GM23338 (cell line): ENCODE data around the gene TEX14. TPM values are rescaled to one million over a fixed set of nuclear protein-coding genes. Genes with fewer than 3 reads are reported as not detected.

Experiments used
- ATAC-seq: fragments of 200-7000 bp; cut with Tn5 transposase; 3 replicates; pipeline ENCODE4 v1.9.1; 2020
- DNase-seq: peaks from one replicate; pipeline ENCODE4 v3.0.0-alpha.2; 2015; ENCODE audit warnings: low spot score
- H2AFZ ChIP-seq: fragments of 200-600 bp; sonication (generic); 2 replicates; pipeline ENCODE4 v1.8.0; 2016; ENCODE audit warnings: antibody characterized with exemption, mild to moderate bottlenecking, moderate library complexity
- H3F3A ChIP-seq: fragments of 200-600 bp; sonication (generic); replicated peaks from 2 replicates; pipeline ENCODE4 v1.8.0; 2017; ENCODE audit warnings: antibody characterized with exemption, mixed run types, low read depth
- H3K27ac ChIP-seq: fragments of 200-600 bp; sonication (generic); 2 replicates; pipeline ENCODE4 v1.6.1; 2016; ENCODE audit warnings: low read depth
- H3K27me3 ChIP-seq: fragments of 200-600 bp; sonication (generic); 2 replicates; pipeline ENCODE4 v1.8.0; 2016; ENCODE audit warnings: mild to moderate bottlenecking, mixed run types, moderate library complexity; ENCODE audit not compliant: insufficient read depth
- H3K36me3 ChIP-seq: fragments of 200-600 bp; sonication (generic); 2 replicates; pipeline ENCODE4 v1.8.0; 2016; ENCODE audit warnings: mild to moderate bottlenecking; ENCODE audit not compliant: insufficient read depth
- H3K4me1 ChIP-seq: fragments of 200-600 bp; sonication (generic); 2 replicates; pipeline ENCODE4 v1.8.0; 2016; ENCODE audit warnings: mild to moderate bottlenecking, moderate library complexity; ENCODE audit not compliant: insufficient read depth
- H3K4me2 ChIP-seq: fragments of 200-600 bp; sonication (generic); 2 replicates; pipeline ENCODE4 v1.7.1; 2017; ENCODE audit warnings: mixed run types
- H3K4me3 ChIP-seq: fragments of 200-600 bp; sonication (generic); 2 replicates; pipeline ENCODE4 v1.6.1; 2016; ENCODE audit warnings: mixed run types
- H3K79me2 ChIP-seq: fragments of 200-600 bp; sonication (generic); replicated peaks from 2 replicates; pipeline ENCODE4 v1.8.0; 2017; ENCODE audit warnings: mild to moderate bottlenecking; ENCODE audit not compliant: insufficient read depth
- H3K9me2 ChIP-seq: fragments of 200-600 bp; sonication (generic); 2 replicates; pipeline ENCODE4 v1.8.0; 2017; ENCODE audit not compliant: insufficient read depth
- H4K20me1 ChIP-seq: fragments of 200-600 bp; sonication (generic); replicated peaks from 2 replicates; pipeline ENCODE4 v1.8.0; 2017; ENCODE audit warnings: mild to moderate bottlenecking; ENCODE audit not compliant: insufficient read depth
- H3K27ac Mint-ChIP-seq: 2 replicates; pipeline ENCODE4 v1.8.0; 2020; ENCODE audit warnings: inconsistent platforms, mild to moderate bottlenecking, moderate library complexity, mixed read lengths
- H3K27me3 Mint-ChIP-seq: 3 replicates; pipeline ENCODE4 v1.8.0; 2022; ENCODE audit warnings: low read depth, mild to moderate bottlenecking, moderate library complexity, mixed read lengths, inconsistent platforms; ENCODE audit not compliant: insufficient read depth, poor library complexity
- H3K36me3 Mint-ChIP-seq: 3 replicates; pipeline ENCODE4 v1.8.0; 2021; ENCODE audit warnings: low read depth, mild to moderate bottlenecking, inconsistent platforms, moderate library complexity, mixed read lengths
- H3K4me1 Mint-ChIP-seq: 3 replicates; pipeline ENCODE4 v1.8.0; 2020; ENCODE audit warnings: mild to moderate bottlenecking, inconsistent platforms, mixed read lengths
- H3K4me3 Mint-ChIP-seq: 3 replicates; pipeline ENCODE4 v1.8.0; 2021; ENCODE audit warnings: moderate library complexity, mild to moderate bottlenecking, inconsistent platforms, mixed read lengths
- H3K9me3 Mint-ChIP-seq: 3 replicates; pipeline ENCODE4 v1.8.0; 2020; ENCODE audit warnings: moderate library complexity, mild to moderate bottlenecking, inconsistent platforms, mixed read lengths
- CTCF ChIP-seq, 2 experiments: fragments of 200-600 bp in 1 of 2; sonication (generic) in 1 of 2; conservative IDR thresholded peaks; 2 replicates each; pipeline versions ENCODE4 v1.5.1 to v1.6.1; 2016 to 2017; ENCODE audit warnings: antibody characterized with exemption in 2 of 2, low read depth in 2 of 2, mild to moderate bottlenecking in 2 of 2, moderate library complexity in 1 of 2
- EZH2 ChIP-seq: fragments of 200-600 bp; sonication (generic); IDR thresholded peaks from one replicate; pipeline ENCODE4 v1.8.0; 2017; ENCODE audit warnings: antibody characterized with exemption, mild to moderate bottlenecking, low read depth; ENCODE audit not compliant: unreplicated experiment
- EZH2phosphoT487 ChIP-seq: fragments of 200-600 bp; sonication (generic); IDR thresholded peaks from one replicate; pipeline ENCODE4 v1.8.1; 2018; ENCODE audit warnings: antibody characterized with exemption; ENCODE audit not compliant: unreplicated experiment
- JUNB ChIP-seq: IDR thresholded peaks from one replicate; pipeline ENCODE4 v1.6.1; 2016; ENCODE audit warnings: antibody characterized with exemption; ENCODE audit not compliant: unreplicated experiment
- REST ChIP-seq: IDR thresholded peaks from one replicate; pipeline ENCODE4 v1.6.1; 2018; ENCODE audit warnings: antibody characterized with exemption; ENCODE audit not compliant: unreplicated experiment
- polyA plus RNA-seq: library from polyadenylated mRNA; unstranded; fragments of >200 nt; fragmentation: Nextera tagmentation; extraction: Ambion mirVana; gene quantifications from 2 replicates; pipeline ENCODE4 v1.2.1, GENCODE V29; 2016
- total RNA-seq: library from RNA; depleted of rRNA; stranded (reverse); fragments of >200 nt; shearing (Covaris generic); gene quantifications from 2 replicates; pipeline ENCODE4 v1.2.3, GENCODE V29; 2014
- TF ChIP-seq, protein P1 (sequence below): fragments of 250-450 bp; sonication (Bioruptor Pico); IDR thresholded peaks from 2 replicates; pipeline ENCODE4 v1.5.0; 2020; ENCODE audit warnings: mild to moderate bottlenecking, moderate library complexity

Gene TEX14
- total and polyA plus RNA-seq, 2 experiments from 2014 or later, result 0.80 to 2.6 TPM

GRCh38 chr17:58611331-58611730 lies 80.5 kb downstream of the TEX14 start (continued):
- TF ChIP-seq REST, result no peak
- no peak for TF ChIP-seq EZH2phosphoT487

DNA sequence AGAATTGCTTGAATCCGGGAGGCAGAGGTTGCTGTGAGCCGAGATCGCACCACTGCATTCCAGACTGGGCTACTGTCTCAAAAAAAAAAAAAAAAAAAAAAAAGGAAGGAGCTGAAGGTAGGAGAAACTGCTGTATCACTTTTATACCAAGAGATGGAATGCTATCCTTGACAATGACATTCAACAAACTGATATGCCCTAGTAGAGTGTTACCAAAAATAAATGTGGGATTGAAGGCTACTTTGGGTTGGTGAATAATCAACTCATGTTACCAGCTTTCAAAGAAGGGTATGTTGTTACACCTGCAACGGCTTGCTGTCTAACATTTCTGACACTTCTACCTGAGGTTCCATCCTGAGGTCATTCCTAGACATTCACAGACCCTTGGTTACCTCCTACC lies 84.9 kb downstream of the TEX14 start:
- H3K4me1 ChIP-seq, result peaks cover 5% of the 10 kb centered on the region
- H3F3A ChIP-seq, result no peaks in the 10 kb centered on the region
- Mint-ChIP-seq H3K27me3 (peaks cover 3% of the 10 kb centered on the region), H3K36me3 (no peaks in the 10 kb centered on the region), H3K27ac (no peak overlapping the region), H3K4me1 (peaks cover 5% of the 10 kb centered on the region; the same call in 2 of the 3 replicates), H3K4me3 (no peak overlapping the region), H3K9me3 (no peaks in the 10 kb centered on the region)
- no peaks in the 10 kb centered on the region for H3K27me3 ChIP-seq
- no peaks in the 10 kb centered on the region for H3K9me2 ChIP-seq
- no peak for DNase-seq
- H3K4me3 ChIP-seq, result no peak overlapping the region
- no peak overlapping the region for H3K4me2 ChIP-seq
- no peaks in the 10 kb centered on the region for H4K20me1 ChIP-seq
- no peak for TF ChIP-seq REST
- no peak for TF ChIP-seq JUNB
- TF ChIP-seq EZH2, result no peak
- TF ChIP-seq, protein P1, sequence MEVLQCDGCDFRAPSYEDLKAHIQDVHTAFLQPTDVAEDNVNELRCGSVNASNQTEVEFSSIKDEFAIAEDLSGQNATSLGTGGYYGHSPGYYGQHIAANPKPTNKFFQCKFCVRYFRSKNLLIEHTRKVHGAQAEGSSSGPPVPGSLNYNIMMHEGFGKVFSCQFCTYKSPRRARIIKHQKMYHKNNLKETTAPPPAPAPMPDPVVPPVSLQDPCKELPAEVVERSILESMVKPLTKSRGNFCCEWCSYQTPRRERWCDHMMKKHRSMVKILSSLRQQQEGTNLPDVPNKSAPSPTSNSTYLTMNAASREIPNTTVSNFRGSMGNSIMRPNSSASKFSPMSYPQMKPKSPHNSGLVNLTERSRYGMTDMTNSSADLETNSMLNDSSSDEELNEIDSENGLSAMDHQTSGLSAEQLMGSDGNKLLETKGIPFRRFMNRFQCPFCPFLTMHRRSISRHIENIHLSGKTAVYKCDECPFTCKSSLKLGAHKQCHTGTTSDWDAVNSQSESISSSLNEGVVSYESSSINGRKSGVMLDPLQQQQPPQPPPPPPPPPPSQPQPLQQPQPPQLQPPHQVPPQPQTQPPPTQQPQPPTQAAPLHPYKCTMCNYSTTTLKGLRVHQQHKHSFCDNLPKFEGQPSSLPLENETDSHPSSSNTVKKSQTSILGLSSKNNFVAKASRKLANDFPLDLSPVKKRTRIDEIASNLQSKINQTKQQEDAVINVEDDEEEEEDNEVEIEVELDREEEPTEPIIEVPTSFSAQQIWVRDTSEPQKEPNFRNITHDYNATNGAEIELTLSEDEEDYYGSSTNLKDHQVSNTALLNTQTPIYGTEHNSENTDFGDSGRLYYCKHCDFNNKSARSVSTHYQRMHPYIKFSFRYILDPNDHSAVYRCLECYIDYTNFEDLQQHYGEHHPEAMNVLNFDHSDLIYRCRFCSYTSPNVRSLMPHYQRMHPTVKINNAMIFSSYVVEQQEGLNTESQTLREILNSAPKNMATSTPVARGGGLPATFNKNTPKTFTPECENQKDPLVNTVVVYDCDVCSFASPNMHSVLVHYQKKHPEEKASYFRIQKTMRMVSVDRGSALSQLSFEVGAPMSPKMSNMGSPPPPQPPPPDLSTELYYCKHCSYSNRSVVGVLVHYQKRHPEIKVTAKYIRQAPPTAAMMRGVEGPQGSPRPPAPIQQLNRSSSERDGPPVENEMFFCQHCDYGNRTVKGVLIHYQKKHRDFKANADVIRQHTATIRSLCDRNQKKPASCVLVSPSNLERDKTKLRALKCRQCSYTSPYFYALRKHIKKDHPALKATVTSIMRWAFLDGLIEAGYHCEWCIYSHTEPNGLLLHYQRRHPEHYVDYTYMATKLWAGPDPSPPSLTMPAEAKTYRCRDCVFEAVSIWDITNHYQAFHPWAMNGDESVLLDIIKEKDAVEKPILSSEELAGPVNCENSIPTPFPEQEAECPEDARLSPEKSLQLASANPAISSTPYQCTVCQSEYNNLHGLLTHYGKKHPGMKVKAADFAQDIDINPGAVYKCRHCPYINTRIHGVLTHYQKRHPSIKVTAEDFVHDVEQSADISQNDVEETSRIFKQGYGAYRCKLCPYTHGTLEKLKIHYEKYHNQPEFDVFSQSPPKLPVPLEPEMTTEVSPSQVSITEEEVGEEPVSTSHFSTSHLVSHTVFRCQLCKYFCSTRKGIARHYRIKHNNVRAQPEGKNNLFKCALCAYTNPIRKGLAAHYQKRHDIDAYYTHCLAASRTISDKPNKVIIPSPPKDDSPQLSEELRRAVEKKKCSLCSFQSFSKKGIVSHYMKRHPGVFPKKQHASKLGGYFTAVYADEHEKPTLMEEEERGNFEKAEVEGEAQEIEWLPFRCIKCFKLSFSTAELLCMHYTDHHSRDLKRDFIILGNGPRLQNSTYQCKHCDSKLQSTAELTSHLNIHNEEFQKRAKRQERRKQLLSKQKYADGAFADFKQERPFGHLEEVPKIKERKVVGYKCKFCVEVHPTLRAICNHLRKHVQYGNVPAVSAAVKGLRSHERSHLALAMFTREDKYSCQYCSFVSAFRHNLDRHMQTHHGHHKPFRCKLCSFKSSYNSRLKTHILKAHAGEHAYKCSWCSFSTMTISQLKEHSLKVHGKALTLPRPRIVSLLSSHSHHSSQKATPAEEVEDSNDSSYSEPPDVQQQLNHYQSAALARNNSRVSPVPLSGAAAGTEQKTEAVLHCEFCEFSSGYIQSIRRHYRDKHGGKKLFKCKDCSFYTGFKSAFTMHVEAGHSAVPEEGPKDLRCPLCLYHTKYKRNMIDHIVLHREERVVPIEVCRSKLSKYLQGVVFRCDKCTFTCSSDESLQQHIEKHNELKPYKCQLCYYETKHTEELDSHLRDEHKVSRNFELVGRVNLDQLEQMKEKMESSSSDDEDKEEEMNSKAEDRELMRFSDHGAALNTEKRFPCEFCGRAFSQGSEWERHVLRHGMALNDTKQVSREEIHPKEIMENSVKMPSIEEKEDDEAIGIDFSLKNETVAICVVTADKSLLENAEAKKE (CRISPR knock-in tag), result no peak
- TF ChIP-seq CTCF (conservative IDR thresholded peaks at IDR 0.05; ENCODE audit: low read depth in 2 of 2), result no peak
- no peak overlapping the region for H2AFZ ChIP-seq
- no peaks in the 10 kb centered on the region for H3K36me3 ChIP-seq
- no peak for ATAC-seq
- H3K79me2 ChIP-seq, result no peaks in the 10 kb centered on the region
- no peak overlapping the region for H3K27ac ChIP-seq
